GM08714 (cell line): ENCODE measurements around the gene B3GNT9.

Experiments
- H3K4me3 ChIP-seq: fragments of 200-500 bp; sonication (Bioruptor generic); 2 replicates; pipeline ENCODE4 v1.5.1; 2014; ENCODE audit warnings: mild to moderate bottlenecking, low read length, inconsistent platforms
- ZNF274 ChIP-seq: IDR thresholded peaks from 2 replicates; pipeline ENCODE4 v1.6.1; 2012; ENCODE audit warnings: mild to moderate bottlenecking, low read depth, low read length

Gene B3GNT9

GRCh38 chr16:67166598-67167168 lies 15.9 kb upstream of the B3GNT9 start:
- H3K4me3 ChIP-seq: no peak overlapping the region
- no peak for TF ChIP-seq ZNF274

- no peak overlapping the region for H3K4me3 ChIP-seq
- no peak for TF ChIP-seq ZNF274
Measured at GRCh38 chr16:67166110-67166547, 15.3 kb upstream of the B3GNT9 start.

DNA sequence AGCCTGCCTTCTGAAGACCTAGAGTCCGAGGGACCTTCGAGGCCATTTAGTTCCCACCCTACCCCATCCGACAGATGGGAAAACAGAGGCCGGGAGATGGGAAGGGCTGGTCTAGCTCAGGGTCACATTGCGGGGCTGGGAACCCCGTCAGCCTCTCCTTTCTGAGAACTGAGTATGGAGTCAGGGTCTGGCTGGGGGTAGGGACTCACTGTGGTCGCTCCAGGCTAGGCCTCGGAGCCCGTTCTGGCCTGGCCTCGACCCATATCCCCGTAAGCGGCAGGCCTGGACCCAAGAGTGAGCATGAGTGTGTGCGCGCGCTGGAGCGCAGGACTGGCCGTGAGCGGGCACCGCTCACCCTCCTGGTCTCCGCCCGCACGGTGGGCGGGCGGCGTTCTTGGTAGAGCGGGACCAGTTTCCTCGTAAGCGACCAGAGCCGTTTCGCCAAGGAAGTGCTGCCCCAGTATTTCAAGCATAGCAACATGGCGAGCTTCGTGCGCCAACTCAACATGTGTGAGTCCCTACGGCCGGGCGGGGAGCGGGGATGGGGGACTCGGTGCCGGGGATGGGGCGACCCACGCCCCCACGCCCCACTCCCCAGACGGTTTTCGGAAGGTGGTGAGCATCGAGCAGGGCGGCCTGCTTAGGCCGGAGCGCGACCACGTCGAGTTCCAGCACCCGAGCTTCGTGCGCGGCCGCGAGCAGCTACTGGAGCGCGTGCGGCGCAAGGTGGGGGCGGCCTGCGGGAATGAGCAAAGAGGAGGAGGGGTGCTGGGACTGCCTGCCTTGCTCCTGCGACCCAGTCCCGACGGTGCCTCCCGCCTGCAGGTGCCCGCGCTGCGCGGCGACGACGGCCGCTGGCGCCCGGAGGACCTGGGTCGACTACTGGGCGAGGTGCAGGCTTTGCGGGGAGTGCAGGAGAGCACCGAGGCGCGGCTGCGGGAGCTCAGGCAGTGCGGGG lies 14.6 kb upstream of the B3GNT9 start:
- H3K4me3 ChIP-seq: no peak overlapping the region
- TF ChIP-seq ZNF274: no peak

- H3K4me3 ChIP-seq: no peak within 1 kb of the TSS; the same call in 1 of the 2 replicates
- TF ChIP-seq ZNF274: no peak
Measured at GRCh38 chr16:67164599-67165061, 13.8 kb upstream of the B3GNT9 start, which contains the start of gene HSF4. Gene HSF4 (plus strand): TSS chr16:67164745. CDS start chr16:67164812, 67 bp downstream.

- H3K4me3 ChIP-seq: no peak overlapping the region; the same call in 1 of the 2 replicates
- TF ChIP-seq ZNF274: no peak
Measured at GRCh38 chr16:67163999-67164558, 13.3 kb upstream of the B3GNT9 start.

- no peak for TF ChIP-seq ZNF274
- H3K4me3 ChIP-seq: no peak overlapping the region; the same call in 1 of the 2 replicates
Measured at GRCh38 chr16:67163164-67163998, 12.6 kb upstream of the B3GNT9 start.

- no peak for TF ChIP-seq ZNF274
- H3K4me3 ChIP-seq: no peak overlapping the region; the same call in 1 of the 2 replicates
Measured at GRCh38 chr16:67162506-67163163, 11.8 kb upstream of the B3GNT9 start.

DNA sequence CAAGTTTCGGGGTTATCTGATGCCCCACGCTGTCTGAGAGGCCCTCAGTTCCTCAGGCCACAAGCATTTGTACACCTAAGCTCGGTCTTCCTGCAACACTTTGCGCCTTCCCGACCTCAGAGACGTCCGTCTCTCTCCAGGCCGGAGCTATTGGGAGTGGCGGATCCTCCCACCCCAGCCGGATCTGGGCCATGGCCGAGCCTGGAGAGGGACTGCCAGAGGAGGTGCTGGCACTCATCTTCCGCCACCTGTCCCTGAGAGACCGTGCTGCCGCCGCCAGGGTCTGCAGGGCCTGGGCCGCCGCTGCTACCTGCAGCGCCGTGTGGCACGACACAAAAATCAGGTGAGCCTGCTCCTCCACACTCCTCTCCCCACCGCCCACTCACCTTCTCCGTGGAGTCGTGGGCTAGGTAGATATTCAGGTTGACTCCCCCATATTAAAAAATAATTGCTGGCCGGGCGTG lies 10.8 kb upstream of the B3GNT9 start:
- no peak overlapping the region for H3K4me3 ChIP-seq
- no peak for TF ChIP-seq ZNF274

DNA sequence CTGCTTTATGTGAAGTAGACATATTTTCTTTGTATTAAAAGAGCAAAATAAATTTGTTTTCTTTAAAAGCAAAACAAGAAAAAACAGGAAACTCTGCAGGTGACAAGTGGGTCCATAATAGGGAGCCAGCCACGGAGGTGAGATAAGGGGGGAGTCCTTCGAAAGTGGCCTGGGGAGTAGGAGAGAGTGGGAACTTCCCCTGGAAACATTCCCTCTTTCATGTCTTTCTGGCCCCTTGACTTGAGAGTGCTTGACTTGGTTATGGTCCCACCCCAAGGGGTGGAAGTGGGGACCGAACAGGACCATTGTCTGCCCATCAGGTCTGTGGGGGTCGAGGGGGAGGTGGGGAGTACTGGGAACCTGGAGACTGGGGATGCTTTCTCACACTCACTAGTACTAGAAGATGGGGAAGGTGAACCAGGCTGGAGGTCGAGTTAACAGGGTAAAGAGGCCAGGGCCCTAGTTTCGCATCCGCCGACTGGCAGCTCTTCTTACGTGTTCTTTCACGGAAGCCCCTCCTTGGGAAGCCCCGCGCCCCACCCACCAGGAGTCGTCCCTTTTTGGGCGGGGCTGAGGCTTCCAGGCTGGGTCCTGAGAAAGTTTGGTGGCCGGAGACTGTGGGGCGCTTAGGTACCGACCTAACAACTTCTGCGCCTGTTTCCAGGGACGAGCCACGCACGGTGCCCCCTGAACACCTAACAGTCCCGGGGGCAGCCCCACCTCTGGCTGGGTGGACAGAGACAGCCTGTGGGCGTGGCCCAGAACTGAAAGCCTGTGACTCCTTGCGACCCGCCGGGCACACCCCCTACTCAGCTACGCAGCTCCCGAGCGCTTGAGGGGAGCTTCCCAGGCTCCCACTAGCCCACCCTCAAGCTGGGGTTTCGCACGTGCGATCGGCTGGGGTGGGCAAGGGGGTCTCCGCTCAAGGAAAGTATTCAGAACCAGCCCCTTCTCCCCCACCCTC lies 8.1 kb upstream of the B3GNT9 start:
- H3K4me3 ChIP-seq: peak overlapping the region; percentile 88
- TF ChIP-seq ZNF274: no peak

- TF ChIP-seq ZNF274: no peak
- no peak overlapping the region for H3K4me3 ChIP-seq
Measured at GRCh38 chr16:67157892-67158635, 7.3 kb upstream of the B3GNT9 start.

DNA sequence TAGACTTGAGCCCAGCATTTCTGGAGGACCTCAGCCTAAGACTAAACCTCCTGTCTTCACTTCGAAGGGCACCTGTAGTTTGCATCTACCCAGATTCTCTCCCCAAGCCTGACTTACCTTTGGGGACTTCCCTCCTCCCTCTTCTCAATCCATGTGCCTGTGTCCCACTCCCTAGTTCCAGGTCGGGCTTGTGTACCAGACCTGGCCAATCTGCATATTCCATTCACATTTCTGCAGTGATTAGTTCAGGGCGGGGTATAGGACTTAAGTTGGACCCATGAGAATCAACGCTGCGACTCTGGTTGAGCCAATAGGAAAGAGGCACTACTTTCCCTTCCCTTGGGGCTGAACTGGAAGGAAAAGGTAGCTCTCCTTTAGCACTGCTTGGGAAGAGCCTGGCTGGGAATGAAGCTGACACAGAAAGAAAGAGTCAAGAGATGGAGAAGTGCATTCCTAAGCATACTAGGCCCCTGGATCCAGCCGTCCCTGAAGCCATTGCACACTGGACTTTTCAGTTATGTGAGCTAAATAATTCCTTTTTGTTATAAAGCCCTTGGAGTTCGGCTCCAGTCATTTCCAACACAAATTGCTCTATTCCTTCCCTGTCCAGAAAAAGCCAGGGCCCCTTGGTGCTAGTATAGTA lies 6.4 kb upstream of the B3GNT9 start:
- no peak for TF ChIP-seq ZNF274
- no peak overlapping the region for H3K4me3 ChIP-seq
